SH-SY5Y (cell line): Measurements from ENCODE around the gene NDRG4.

Experiments used
- GATA2 ChIP-seq: IDR thresholded peaks from 2 replicates; pipeline ENCODE4 v1.6.1; 2011; ENCODE audit warnings: mild to moderate bottlenecking, low read depth, low read length
- GATA3 ChIP-seq: IDR thresholded peaks from 2 replicates; pipeline ENCODE4 v1.6.1; 2011; ENCODE audit warnings: low read depth, mild to moderate bottlenecking, low read length, moderate library complexity

DNA sequence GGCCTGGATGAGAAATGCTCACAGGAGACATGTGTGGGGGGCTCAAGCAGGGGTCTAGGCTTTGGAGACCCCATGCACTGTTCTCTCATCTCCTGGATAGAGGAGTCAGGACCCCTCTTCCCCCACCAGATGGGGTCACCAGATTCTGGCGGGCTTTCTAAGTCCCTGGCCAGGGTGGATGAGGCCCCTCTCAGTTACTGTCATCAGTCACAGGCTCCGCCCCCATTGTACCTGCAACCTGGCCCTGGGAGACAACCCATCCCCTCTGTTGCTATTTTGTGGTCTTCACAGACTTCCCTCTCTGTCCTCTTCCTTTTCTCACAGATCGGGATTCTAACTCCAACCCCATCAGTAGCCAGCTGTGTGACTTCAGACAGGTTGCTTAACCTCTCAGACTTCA is 33.5 kb upstream of the NDRG4 start:
- TF ChIP-seq GATA2 (no peak), GATA3 (no peak)
